GM19035 (cell line): ENCODE measurements around the gene ACAD8.
"Not testable (repeated sequence)": the region's sequence is repeated elsewhere in the genome, so short reads cannot be mapped to it uniquely, and the experiment has no call there.

Experiments used
- ATAC-seq: cut with Tn5 transposase; IDR thresholded peaks from one replicate; pipeline ENCODE4 v1.9.1; 2021; ENCODE audit not compliant: unreplicated experiment

Gene ACAD8

GRCh38 chr11:134238956-134239355 is 14.4 kb upstream of the ACAD8 start:
- no peak for ATAC-seq

GRCh38 chr11:134240592-134240991 is 12.8 kb upstream of the ACAD8 start:
- no peak for ATAC-seq

GRCh38 chr11:134242376-134242775 is 11.0 kb upstream of the ACAD8 start:
- no peak for ATAC-seq

- ATAC-seq: no peak
These were observed 9.5 kb upstream of the ACAD8 start for GRCh38 chr11:134243913-134244312.

GRCh38 chr11:134244593-134244992 is 8.8 kb upstream of the ACAD8 start:
- peak; percentile 76 for ATAC-seq

GRCh38 chr11:134245434-134245833 is 7.9 kb upstream of the ACAD8 start:
- ATAC-seq: no peak

GRCh38 chr11:134246100-134246499 is 7.3 kb upstream of the ACAD8 start:
- ATAC-seq: no peak

- no peak for ATAC-seq
These were observed 6.7 kb upstream of the ACAD8 start for GRCh38 chr11:134246678-134247077.

GRCh38 chr11:134248910-134249480 is 4.4 kb upstream of the ACAD8 start:
- no peak for ATAC-seq

- no peak for ATAC-seq
These were observed 3.1 kb upstream of the ACAD8 start for GRCh38 chr11:134250246-134250645.

- no peak for ATAC-seq
These were observed 2.7 kb upstream of the ACAD8 start for GRCh38 chr11:134250675-134251074.

GRCh38 chr11:134252346-134253187 is 801 bp upstream of the ACAD8 start:
- peak; percentile 28 for ATAC-seq

GRCh38 chr11:134254433-134255183 is 1.2 kb downstream of the ACAD8 start:
- no peak for ATAC-seq

- not testable (repeated sequence) for ATAC-seq
These were observed 1.8 kb downstream of the ACAD8 start for GRCh38 chr11:134255184-134255561.

GRCh38 chr11:134257101-134257500 is 3.7 kb downstream of the ACAD8 start:
- ATAC-seq: no peak

- no peak for ATAC-seq
These were observed 5.2 kb downstream of the ACAD8 start for GRCh38 chr11:134258577-134258976.

- ATAC-seq: no peak
These were observed 7.1 kb downstream of the ACAD8 start for GRCh38 chr11:134260503-134260902.

- no peak for ATAC-seq
These were observed 7.6 kb downstream of the ACAD8 start for GRCh38 chr11:134260983-134261382.

GRCh38 chr11:134261626-134262488 is 8.5 kb downstream of the ACAD8 start:
- ATAC-seq: no peak

GRCh38 chr11:134264966-134265764 is 11.8 kb downstream of the ACAD8 start:
- ATAC-seq: no peak
